Astrocyte (in vitro differentiated cells and primary cell): Measurements from ENCODE around the gene HTR7. TPM values are rescaled to one million over a fixed set of nuclear protein-coding genes. Genes with fewer than 3 reads are reported as not detected.

Experiments
- DNase-seq: peaks from one replicate; pipeline ENCODE4 v3.0.0-alpha.2; 2010; ENCODE audit warnings: low read depth
- FAIRE-seq: peaks from 2 replicates; lab custom pipeline; 2011; peaks lifted over from hg19 to GRCh38; lab: Jason Lieb, UNC
- H2AFZ ChIP-seq: 2 replicates; pipeline ENCODE4 v1.6.0; 2012; ENCODE audit warnings: low read depth, low read length, inconsistent platforms
- H3K27ac ChIP-seq: 2 replicates; pipeline ENCODE4 v1.5.1; 2011; ENCODE audit warnings: low read depth, low read length, inconsistent platforms
- H3K27me3 ChIP-seq: 2 replicates; pipeline ENCODE4 v1.6.0; 2011; ENCODE audit warnings: low read length, inconsistent platforms; ENCODE audit not compliant: insufficient read depth
- H3K36me3 ChIP-seq: 2 replicates; pipeline ENCODE4 v1.5.1; 2011; ENCODE audit warnings: low read length, inconsistent platforms; ENCODE audit not compliant: insufficient read depth
- H3K4me1 ChIP-seq: 2 replicates; pipeline ENCODE4 v1.5.1; 2011; ENCODE audit warnings: low read length, inconsistent platforms; ENCODE audit not compliant: insufficient read depth
- H3K4me2 ChIP-seq: 2 replicates; pipeline ENCODE4 v1.6.0; 2012; ENCODE audit warnings: low read length, inconsistent platforms
- H3K4me3 ChIP-seq: 2 replicates; pipeline ENCODE4 v1.5.1; 2011; ENCODE audit warnings: low read depth, mild to moderate bottlenecking, low read length, inconsistent platforms; ENCODE audit not compliant: insufficient read depth
- H3K79me2 ChIP-seq: 2 replicates; pipeline ENCODE4 v1.6.0; 2012; ENCODE audit warnings: mild to moderate bottlenecking, low read length, inconsistent platforms; ENCODE audit not compliant: insufficient read depth
- H3K9ac ChIP-seq: 2 replicates; pipeline ENCODE4 v1.6.0; 2012; ENCODE audit warnings: mild to moderate bottlenecking, low read length, inconsistent platforms
- H3K9me3 ChIP-seq: 2 replicates; pipeline ENCODE4 v1.5.1; 2012; ENCODE audit warnings: low read depth, mild to moderate bottlenecking, low read length, inconsistent platforms; ENCODE audit not compliant: insufficient read depth
- H4K20me1 ChIP-seq: 2 replicates; pipeline ENCODE4 v1.6.0; 2012; ENCODE audit warnings: low read length, inconsistent platforms; ENCODE audit not compliant: insufficient read depth
- H3K27ac Mint-ChIP-seq: one replicate; pipeline ENCODE4 v1.8.0; 2021; ENCODE audit warnings: mild to moderate bottlenecking, mixed read lengths; ENCODE audit not compliant: unreplicated experiment
- H3K27me3 Mint-ChIP-seq: one replicate; pipeline ENCODE4 v1.8.0; 2021; ENCODE audit warnings: low read depth, mixed read lengths; ENCODE audit not compliant: unreplicated experiment
- H3K36me3 Mint-ChIP-seq: one replicate; pipeline ENCODE4 v1.8.0; 2021; ENCODE audit warnings: low read depth, mixed read lengths; ENCODE audit not compliant: unreplicated experiment
- H3K4me1 Mint-ChIP-seq: one replicate; pipeline ENCODE4 v1.8.0; 2021; ENCODE audit warnings: low read depth, mixed read lengths; ENCODE audit not compliant: unreplicated experiment
- H3K4me3 Mint-ChIP-seq: one replicate; pipeline ENCODE4 v1.8.0; 2021; ENCODE audit warnings: mild to moderate bottlenecking, moderate library complexity, mixed read lengths; ENCODE audit not compliant: unreplicated experiment
- H3K9me3 Mint-ChIP-seq: one replicate; pipeline ENCODE4 v1.8.0; 2021; ENCODE audit warnings: mild to moderate bottlenecking, mixed read lengths; ENCODE audit not compliant: unreplicated experiment
- EZH2 ChIP-seq: IDR thresholded peaks from 2 replicates; pipeline ENCODE4 v1.6.1; 2012; ENCODE audit warnings: mild to moderate bottlenecking, low read length, inconsistent platforms; ENCODE audit not compliant: insufficient read depth
- total RNA-seq: library from RNA; stranded (reverse); gene quantifications from 2 replicates; pipeline ENCODE4 v1.2.1, GENCODE V29; 2021
- TF ChIP-seq, protein P1 (sequence below): IDR thresholded peaks from 2 replicates; pipeline ENCODE4 v1.5.1; 2011; ENCODE audit warnings: low read depth, mild to moderate bottlenecking, inconsistent platforms, low read length, moderate library complexity; ENCODE audit not compliant: insufficient read depth

Gene HTR7
- total RNA-seq, 1 donor from 2014 or later = 0.89 TPM

DNA sequence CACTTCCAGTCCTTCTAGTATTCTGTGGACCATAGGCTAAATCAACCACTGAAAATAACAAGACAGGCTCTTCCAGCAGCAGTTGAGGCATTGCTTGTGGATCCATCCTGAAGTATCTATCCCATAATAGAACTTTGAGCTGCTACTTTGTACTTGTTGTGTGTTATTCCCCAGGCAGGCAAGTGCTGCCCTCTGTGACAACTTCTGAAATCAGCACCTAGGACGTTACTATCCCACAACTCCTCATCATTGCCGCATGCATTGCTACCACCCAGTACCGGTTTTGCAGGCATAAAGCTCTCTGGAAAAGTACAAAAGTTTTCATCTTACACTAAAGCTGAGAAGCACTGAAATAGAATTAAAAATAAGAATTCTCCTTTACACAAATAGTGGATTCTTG, 145.3 kb downstream of the HTR7 start:
- H3K4me1 Mint-ChIP-seq = no peaks in the 10 kb centered on the region
- TF ChIP-seq, protein P1, sequence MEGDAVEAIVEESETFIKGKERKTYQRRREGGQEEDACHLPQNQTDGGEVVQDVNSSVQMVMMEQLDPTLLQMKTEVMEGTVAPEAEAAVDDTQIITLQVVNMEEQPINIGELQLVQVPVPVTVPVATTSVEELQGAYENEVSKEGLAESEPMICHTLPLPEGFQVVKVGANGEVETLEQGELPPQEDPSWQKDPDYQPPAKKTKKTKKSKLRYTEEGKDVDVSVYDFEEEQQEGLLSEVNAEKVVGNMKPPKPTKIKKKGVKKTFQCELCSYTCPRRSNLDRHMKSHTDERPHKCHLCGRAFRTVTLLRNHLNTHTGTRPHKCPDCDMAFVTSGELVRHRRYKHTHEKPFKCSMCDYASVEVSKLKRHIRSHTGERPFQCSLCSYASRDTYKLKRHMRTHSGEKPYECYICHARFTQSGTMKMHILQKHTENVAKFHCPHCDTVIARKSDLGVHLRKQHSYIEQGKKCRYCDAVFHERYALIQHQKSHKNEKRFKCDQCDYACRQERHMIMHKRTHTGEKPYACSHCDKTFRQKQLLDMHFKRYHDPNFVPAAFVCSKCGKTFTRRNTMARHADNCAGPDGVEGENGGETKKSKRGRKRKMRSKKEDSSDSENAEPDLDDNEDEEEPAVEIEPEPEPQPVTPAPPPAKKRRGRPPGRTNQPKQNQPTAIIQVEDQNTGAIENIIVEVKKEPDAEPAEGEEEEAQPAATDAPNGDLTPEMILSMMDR = no peak
- TF ChIP-seq EZH2 = no peak
- Histone ChIP-seq H2AFZ (no peak overlapping the region), H3K4me2 (no peak overlapping the region), H4K20me1 (no peaks in the 10 kb centered on the region), H3K36me3 (no peaks in the 10 kb centered on the region), H3K9ac (no peak overlapping the region), H3K27ac (no peak overlapping the region), H3K9me3 (no peaks in the 10 kb centered on the region), H3K4me1 (no peaks in the 10 kb centered on the region), H3K4me3 (no peak overlapping the region), H3K79me2 (no peaks in the 10 kb centered on the region), H3K27me3 (peaks cover 2% of the 10 kb centered on the region)
- FAIRE-seq = no peak
- no peak overlapping the region for H3K4me3 Mint-ChIP-seq
- peaks cover 2% of the 10 kb centered on the region for H3K27me3 Mint-ChIP-seq
- no peak overlapping the region for H3K27ac Mint-ChIP-seq
- H3K9me3 Mint-ChIP-seq = no peaks in the 10 kb centered on the region
- no peaks in the 10 kb centered on the region for H3K36me3 Mint-ChIP-seq
- no peak for DNase-seq

DNA sequence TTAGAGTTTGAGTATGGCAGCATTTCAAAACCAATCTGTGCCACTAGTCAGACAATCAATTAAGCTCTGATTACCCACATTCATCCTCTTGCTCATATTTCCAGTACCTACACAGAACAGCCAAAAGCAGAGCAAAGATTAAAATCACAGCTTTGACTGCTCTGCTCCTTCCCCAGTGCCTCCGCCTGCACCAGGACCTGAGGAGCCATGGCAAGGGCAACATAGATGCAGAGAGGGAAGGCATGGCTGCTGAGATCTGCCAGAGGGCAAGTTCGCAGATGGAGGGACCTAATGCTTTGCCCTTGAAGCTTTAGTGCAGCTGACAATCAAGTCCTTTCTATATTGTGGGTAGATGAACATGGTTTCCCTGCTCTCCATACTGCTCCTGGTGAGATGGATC, 148.1 kb downstream of the HTR7 start:
- Mint-ChIP-seq H3K9me3 (no peaks in the 10 kb centered on the region), H3K36me3 (no peaks in the 10 kb centered on the region), H3K4me1 (no peaks in the 10 kb centered on the region), H3K27ac (no peak overlapping the region), H3K27me3 (peaks cover 2% of the 10 kb centered on the region), H3K4me3 (no peak overlapping the region)
- FAIRE-seq (no peak), DNase-seq (no peak)
- Histone ChIP-seq H3K27ac (no peak overlapping the region), H3K4me1 (no peaks in the 10 kb centered on the region), H3K36me3 (no peaks in the 10 kb centered on the region), H3K79me2 (no peaks in the 10 kb centered on the region), H2AFZ (no peak overlapping the region), H4K20me1 (no peaks in the 10 kb centered on the region), H3K9ac (no peak overlapping the region), H3K9me3 (no peaks in the 10 kb centered on the region), H3K4me2 (no peak overlapping the region), H3K4me3 (no peak overlapping the region), H3K27me3 (peaks cover 2% of the 10 kb centered on the region)
- TF ChIP-seq, protein P1 = no peak

DNA sequence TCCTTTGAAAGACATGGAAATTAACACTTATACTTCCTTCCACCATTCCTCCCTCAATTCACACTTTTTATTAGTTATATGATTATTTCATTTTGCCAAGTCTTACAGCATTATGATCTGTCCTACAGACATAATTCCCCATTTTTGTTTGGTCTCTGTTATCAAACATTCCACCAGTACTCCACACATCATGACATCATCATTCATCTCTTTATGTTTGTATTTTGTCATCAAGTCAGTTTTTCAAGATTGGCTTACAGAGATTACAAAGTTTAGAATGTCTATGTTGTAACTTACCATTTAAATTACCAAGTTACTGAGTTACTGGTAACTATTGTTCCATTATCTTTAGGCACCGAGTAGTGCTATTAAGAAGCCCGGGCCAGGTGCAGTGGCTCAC, 150.2 kb downstream of the HTR7 start:
- Mint-ChIP-seq H3K4me3 (no peak overlapping the region), H3K9me3 (no peaks in the 10 kb centered on the region), H3K4me1 (no peaks in the 10 kb centered on the region), H3K27me3 (peaks cover 2% of the 10 kb centered on the region), H3K36me3 (no peaks in the 10 kb centered on the region), H3K27ac (no peak overlapping the region)
- Histone ChIP-seq H3K4me1 (no peaks in the 10 kb centered on the region), H3K36me3 (no peaks in the 10 kb centered on the region), H3K4me3 (no peak overlapping the region), H3K9me3 (no peaks in the 10 kb centered on the region), H2AFZ (no peak overlapping the region), H4K20me1 (no peaks in the 10 kb centered on the region), H3K27me3 (peaks cover 2% of the 10 kb centered on the region), H3K9ac (no peak overlapping the region), H3K79me2 (no peaks in the 10 kb centered on the region), H3K27ac (no peak overlapping the region), H3K4me2 (no peak overlapping the region)
- DNase-seq (no peak), FAIRE-seq (no peak)
- TF ChIP-seq, protein P1 = no peak
- no peak for TF ChIP-seq EZH2
